HG02678 (cell line): ENCODE measurements around the gene TAF11L11.
"Not testable (repeated sequence)": the region's sequence is repeated elsewhere in the genome, so short reads cannot be mapped to it uniquely, and the experiment has no call there.

ENCODE experiments used
- ATAC-seq: cut with Tn5 transposase; IDR thresholded peaks from one replicate; pipeline ENCODE4 v1.9.1; 2021; ENCODE audit warnings: mild to moderate bottlenecking, moderate library complexity; ENCODE audit not compliant: unreplicated experiment

The TAF11L11 gene

DNA sequence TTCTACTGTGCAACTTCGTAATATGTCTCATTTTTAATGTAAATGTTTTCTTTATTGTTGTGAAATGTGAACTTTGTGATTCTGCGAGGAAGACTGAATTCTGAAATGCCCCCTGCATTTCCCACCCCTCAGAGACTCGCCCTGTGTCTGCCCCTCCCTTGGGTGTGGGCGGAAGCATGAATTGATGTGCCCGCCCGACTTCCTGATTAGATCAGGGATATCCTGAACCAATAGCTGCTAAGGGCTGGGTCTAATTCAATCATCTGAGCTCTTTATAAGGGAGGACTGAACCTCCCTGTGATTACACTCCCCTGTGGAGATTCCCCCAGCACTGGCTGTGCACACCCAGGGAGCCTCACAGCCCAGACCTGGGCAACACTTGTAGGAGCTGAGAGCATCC lies at the start of gene TAF11L11:
TAF11L11 (plus strand) TSS at position 304 of the 400 bp plus-strand sequence.
- not testable (repeated sequence) for ATAC-seq

DNA sequence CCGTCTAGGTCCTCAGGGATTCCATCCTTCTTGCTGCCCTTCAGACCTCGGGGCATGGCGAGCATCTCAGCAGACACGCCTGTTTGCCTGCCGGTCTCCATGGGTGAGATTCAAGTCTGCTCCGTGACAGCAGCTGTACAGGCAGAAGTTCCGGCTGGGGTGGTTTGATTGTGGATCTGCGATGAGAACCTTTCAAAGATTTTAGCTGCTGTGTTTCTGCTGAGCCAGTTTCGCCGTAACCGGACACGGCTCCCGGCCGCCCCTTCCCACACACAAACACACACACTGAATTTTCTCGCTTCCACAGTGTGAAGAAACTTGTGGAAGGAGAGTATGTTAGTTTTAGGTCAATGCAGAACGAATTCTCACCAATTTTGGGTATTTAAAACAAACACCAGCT lies 18.3 kb upstream of the TAF11L11 start, which contains the start of gene TAF11L7:
TAF11L7 (minus strand) TSS at position 101 of the 400 bp plus-strand sequence.
- ATAC-seq, result not testable (repeated sequence)

- not testable (repeated sequence) for ATAC-seq
These were observed 13.1 kb upstream of the TAF11L11 start, which contains the start of gene TAF11L8 for GRCh38 chr5:17590860-17591259. TAF11L8 (minus strand) TSS chr5:17590960.

- ATAC-seq, result not testable (repeated sequence)
These were observed 9.7 kb upstream of the TAF11L11 start, which contains the start of gene TAF11L9 for GRCh38 chr5:17594255-17594654. TAF11L9 (minus strand) TSS chr5:17594394.

GRCh38 chr5:17597728-17598127 lies 6.3 kb upstream of the TAF11L11 start, which contains the start of gene TAF11L10:
TAF11L10 (minus strand) TSS chr5:17597828.
- ATAC-seq, result not testable (repeated sequence)

DNA sequence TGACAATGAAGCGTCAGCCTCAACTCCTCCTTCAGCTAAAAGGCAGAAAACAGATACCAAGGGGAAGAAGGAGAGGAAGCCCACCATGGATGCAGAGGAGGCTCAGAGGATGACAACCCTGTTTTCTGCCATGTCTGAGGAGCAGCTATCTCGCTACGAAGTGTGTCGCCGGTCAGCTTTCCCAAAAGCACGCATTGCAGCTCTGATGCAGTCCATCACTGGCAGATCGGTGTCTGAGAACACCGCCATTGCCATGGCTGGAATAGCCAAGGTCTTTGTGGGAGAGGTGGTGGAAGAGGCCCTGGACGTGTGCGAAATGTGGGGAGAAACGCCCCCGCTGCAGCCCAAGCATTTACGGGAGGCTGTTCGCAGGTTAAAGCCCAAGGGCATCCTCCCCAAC lies 968 bp downstream of the TAF11L11 start:
- no peak for ATAC-seq

DNA sequence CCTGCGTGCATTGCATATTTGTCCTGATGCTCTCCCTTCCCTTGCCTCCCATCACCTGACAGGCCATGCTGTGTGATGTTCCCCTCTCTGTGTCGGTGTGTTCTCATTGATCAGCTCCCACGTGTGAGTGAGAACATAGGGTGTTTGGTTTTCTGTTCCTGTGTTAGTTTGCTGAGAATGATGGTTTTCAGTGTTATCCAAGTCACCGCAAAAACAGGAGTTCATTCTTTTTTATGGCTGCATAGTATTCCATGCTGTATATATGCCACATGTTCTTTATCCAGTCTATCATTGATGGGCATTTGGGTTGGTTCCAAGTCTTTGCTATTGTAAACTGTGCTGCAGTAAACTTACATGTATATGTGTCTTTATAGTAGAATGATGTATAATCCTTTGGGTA lies 3.5 kb downstream of the TAF11L11 start:
- not testable (repeated sequence) for ATAC-seq

GRCh38 chr5:17610092-17610491 lies 6.1 kb downstream of the TAF11L11 start, which contains the start of gene TAF11L12:
TAF11L12 (plus strand) TSS chr5:17610392.
- ATAC-seq, result not testable (repeated sequence)

GRCh38 chr5:17614872-17615605 lies 11.1 kb downstream of the TAF11L11 start:
- ATAC-seq, result no peak

DNA sequence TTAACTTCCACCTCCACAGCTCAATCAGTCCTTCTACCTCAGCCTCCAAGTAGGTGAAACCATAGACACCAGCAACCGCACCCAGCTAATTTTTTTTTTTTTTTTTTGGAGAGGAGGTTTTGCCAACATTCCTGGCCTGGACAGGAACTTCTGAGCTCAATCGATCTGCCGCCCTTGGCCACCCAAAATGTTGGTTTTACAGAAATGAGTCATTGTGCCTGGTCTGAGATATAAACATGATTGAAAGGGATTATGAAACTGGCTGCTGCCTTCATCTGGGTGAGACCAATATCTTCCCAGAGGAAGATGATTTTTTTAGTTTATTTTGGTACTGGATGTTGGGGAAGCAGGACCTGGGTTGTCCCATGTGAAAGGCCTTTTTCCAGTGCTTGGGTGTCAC lies 15.4 kb downstream of the TAF11L11 start:
- ATAC-seq, result no peak

- ATAC-seq, result no peak
These were observed 16.6 kb downstream of the TAF11L11 start for GRCh38 chr5:17620627-17621026.

DNA sequence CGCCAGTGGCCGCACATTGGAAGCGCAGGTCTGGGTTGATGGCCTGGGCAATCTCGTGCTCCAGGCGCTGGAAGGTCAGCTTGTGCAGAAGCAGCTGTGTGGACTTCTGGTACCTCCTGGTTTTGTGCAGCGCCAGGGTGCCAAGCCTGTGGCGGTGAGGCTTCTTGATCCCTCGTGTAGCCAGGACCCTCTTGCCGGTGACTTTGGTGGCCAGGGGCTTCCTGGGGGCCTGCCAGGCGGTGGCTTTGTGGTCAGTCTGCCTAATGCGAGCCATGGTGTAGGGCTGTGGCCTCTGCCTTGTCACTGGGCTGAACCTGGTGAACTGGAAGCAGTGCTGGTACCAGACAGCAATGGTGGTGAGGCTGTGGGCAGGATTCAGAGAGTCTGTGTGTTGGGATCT lies 21.7 kb downstream of the TAF11L11 start:
- no peak for ATAC-seq

GRCh38 chr5:17631788-17632187 lies 27.8 kb downstream of the TAF11L11 start, which contains the start of gene TAF11L13:
TAF11L13 (plus strand) TSS chr5:17632088.
- ATAC-seq, result not testable (repeated sequence)

GRCh38 chr5:17634160-17634559 lies 30.2 kb downstream of the TAF11L11 start, which contains the start of gene TAF11L14:
TAF11L14 (plus strand) TSS chr5:17634460.
- ATAC-seq, result no peak

DNA sequence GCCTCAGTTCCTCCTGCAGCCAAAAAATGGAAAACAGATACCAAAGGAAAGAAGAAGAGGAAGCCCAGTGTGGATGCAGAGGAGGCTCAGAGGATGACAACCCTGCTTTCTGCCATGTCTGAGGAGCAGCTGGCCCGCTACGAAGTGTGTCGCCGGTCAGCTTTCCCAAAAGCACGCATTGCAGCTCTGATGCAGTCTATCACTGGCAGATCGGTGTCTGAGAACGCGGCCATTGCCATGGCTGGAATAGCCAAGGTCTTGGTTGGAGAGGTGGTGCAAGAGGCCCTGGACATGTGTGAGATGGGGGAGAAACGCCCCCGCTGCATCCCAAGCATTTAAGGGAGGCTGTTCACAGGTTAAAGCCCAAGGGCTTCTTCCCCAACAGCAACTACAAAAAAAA lies 45.2 kb downstream of the TAF11L11 start:
- ATAC-seq, result not testable (repeated sequence)

DNA sequence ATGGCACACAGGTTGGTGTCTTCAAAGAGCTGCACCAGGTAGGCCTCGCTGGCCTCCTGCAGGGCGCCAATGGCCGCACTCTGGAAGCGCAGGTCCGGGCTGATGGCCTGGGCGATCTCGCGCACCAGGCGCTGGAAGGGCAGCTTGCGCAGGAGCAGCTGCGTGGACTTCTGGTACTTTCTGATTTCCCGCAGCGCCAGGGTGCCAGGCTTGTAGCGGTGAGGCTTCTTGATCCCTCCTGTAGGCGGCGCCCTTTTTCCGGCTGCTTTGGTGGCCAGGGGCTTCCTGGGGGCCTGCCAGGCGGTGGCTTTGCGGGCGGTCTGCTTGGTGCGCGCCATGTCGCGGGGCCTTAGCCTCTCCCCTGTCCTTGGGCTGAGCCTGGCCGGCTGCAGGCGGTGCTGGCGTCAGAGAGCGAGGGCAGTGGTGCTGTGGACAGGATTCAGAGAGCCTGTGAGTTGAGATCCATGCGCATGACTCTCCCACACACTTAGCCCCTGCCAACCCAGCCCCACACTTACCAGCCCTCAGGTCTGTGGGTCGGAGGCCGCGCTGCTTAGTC lies 51.3 kb downstream of the TAF11L11 start:
- ATAC-seq, result not testable (repeated sequence)
